Gastrocnemius medialis (tissue), 4 donors: ENCODE measurements around the gene CACNA1H.

Source experiments
- CTCF ChIP-seq, 5 experiments: fragments of 450-650 bp in 3 of 5; fragments of 200-600 bp in 2 of 5; sonication (generic) in 2 of 5; IDR thresholded peaks in 4 of 5; conservative IDR thresholded peaks in 1 of 5; 1 replicate in 4 of 5; 2 replicates in 1 of 5; pipeline ENCODE4 v1.5.1; 2016 to 2019; ENCODE audit warnings: antibody characterized with exemption in 5 of 5, mild to moderate bottlenecking in 3 of 5, moderate library complexity in 3 of 5
- POLR2A ChIP-seq, 2 donors: fragments of 450-650 bp; IDR thresholded peaks; one replicate each; pipeline ENCODE4 v1.6.1; 2017; ENCODE audit warnings: antibody characterized with exemption in 2 of 2, mild to moderate bottlenecking in 2 of 2, moderate library complexity in 2 of 2

- TF ChIP-seq CTCF (IDR thresholded peaks at IDR 0.05 in 4 of 5, conservative IDR thresholded peaks at IDR 0.05 in 1 of 5), result no peak
- no peak for TF ChIP-seq POLR2A (IDR thresholded peaks at IDR 0.05)
Observed at GRCh38 chr16:1169285-1170075, 16.6 kb downstream of the CACNA1H start.
